GM12878 (cell line): ENCODE data around the gene ERCC5. TPM values are rescaled to one million over a fixed set of nuclear protein-coding genes. Genes with fewer than 3 reads are reported as not detected.

Experiments used
- ATAC-seq: fragments of 200-7000 bp; cut with Tn5 transposase; 3 replicates; pipeline ENCODE4 v1.9.1; 2020; ENCODE audit warnings: mild to moderate bottlenecking, moderate library complexity
- Bru-seq: library from RNA; stranded (reverse); fragments of 400-500 nt; gene quantifications from one replicate; lab custom pipeline; 2021; lab: Mats Ljungman, UMichigan
- BruChase-seq, 2 experiments: library from RNA; stranded (reverse); fragments of 400-500 nt; gene quantifications; one replicate each; lab custom pipeline; 2021; lab: Mats Ljungman, UMichigan
- BruUV-seq: library from RNA; stranded (reverse); fragments of 400-500 nt; replicated peaks from 2 replicates; lab custom pipeline; 2021; lab: Mats Ljungman, UMichigan
- CTCF ChIA-PET: fragments of 300-600 bp; sonication (Branson Sonifier 250); formaldehyde crosslinking; extraction: SDS; loops from one replicate; lab custom pipeline; 2021; ENCODE audit warnings: inconsistent platforms; lab: Yijun Ruan, JAX
- POLR2A ChIA-PET: fragments of 350-600 bp; formaldehyde crosslinking; extraction: SDS; loops from one replicate; lab custom pipeline; 2021; ENCODE audit warnings: inconsistent platforms; lab: Charles Lee
- RAD21 ChIA-PET: fragments of 300-600 bp; sonication (Branson Sonifier 250); formaldehyde crosslinking; loops from one replicate; lab custom pipeline; 2023; ENCODE audit warnings: antibody characterized with exemption; ENCODE audit not compliant: unreplicated experiment; lab: Charles Lee
- SMC1A ChIA-PET: fragments of 300-600 bp; sonication (Branson Sonifier 250); formaldehyde crosslinking; loops from one replicate; lab custom pipeline; 2023; ENCODE audit not compliant: unreplicated experiment, uncharacterized antibody; lab: Charles Lee
- DNase-seq: peaks from one replicate; pipeline ENCODE4 v3.0.0-alpha.2; 2011; ENCODE audit warnings: low read depth, low spot score
- FAIRE-seq: peaks from 3 replicates; lab custom pipeline; 2011; peaks lifted over from hg19 to GRCh38; lab: Jason Lieb, UNC
- H2AFZ ChIP-seq: 2 replicates; pipeline ENCODE4 v1.6.0; 2011; ENCODE audit warnings: low read depth, low read length, control low read depth; ENCODE audit not compliant: control insufficient read depth
- H3K27ac ChIP-seq: 2 replicates; pipeline ENCODE4 v1.5.1; 2011; ENCODE audit warnings: control low read depth; ENCODE audit not compliant: control insufficient read depth, insufficient read depth
- H3K27me3 ChIP-seq, 2 experiments: replicated peaks in 1 of 2; 2 replicates each; pipeline versions ENCODE4 v1.6.0 to v1.6.1; 2011; ENCODE audit warnings: low read length in 1 of 2; ENCODE audit not compliant: control insufficient read depth in 2 of 2, insufficient read depth in 2 of 2
- H3K36me3 ChIP-seq, 2 experiments: 2 replicates each; pipeline ENCODE4 v1.5.1; 2011; ENCODE audit warnings: low read length in 1 of 2; ENCODE audit not compliant: control insufficient read depth in 2 of 2, insufficient read depth in 2 of 2
- H3K4me1 ChIP-seq: 2 replicates; pipeline ENCODE4 v1.6.1; 2011; ENCODE audit warnings: mild to moderate bottlenecking, low read length, moderate library complexity, mixed read lengths; ENCODE audit not compliant: control insufficient read depth, insufficient read depth
- H3K4me2 ChIP-seq: 2 replicates; pipeline ENCODE4 v1.6.0; 2011; ENCODE audit warnings: control low read depth; ENCODE audit not compliant: control insufficient read depth, insufficient read depth
- H3K4me3 ChIP-seq: fragments of 200-600 bp; sonication (generic); 2 replicates; pipeline ENCODE4 v1.5.1; 2016
- H3K79me2 ChIP-seq: 2 replicates; pipeline ENCODE4 v1.6.0; 2011; ENCODE audit warnings: low read length; ENCODE audit not compliant: control insufficient read depth, insufficient read depth
- H3K9ac ChIP-seq: 2 replicates; pipeline ENCODE4 v1.8.0; 2011; ENCODE audit warnings: low read length, control low read depth, mixed read lengths; ENCODE audit not compliant: control insufficient read depth, insufficient read depth
- H3K9me3 ChIP-seq: replicated peaks from 3 replicates; pipeline ENCODE4 v1.5.1; 2011; ENCODE audit warnings: mild to moderate bottlenecking, low read length; ENCODE audit not compliant: control insufficient read depth, insufficient read depth
- H4K20me1 ChIP-seq: 2 replicates; pipeline ENCODE4 v1.6.0; 2011; ENCODE audit not compliant: control insufficient read depth, insufficient read depth
- BRCA1 ChIP-seq: IDR thresholded peaks from 2 replicates; pipeline ENCODE4 v1.6.1; 2011; ENCODE audit warnings: low read depth, low read length, improper control_type of control experiment
- CEBPZ ChIP-seq: fragments of 150-350 bp; IDR thresholded peaks from 2 replicates; pipeline ENCODE4 v1.6.1; 2016; ENCODE audit warnings: low read depth, low read length
- HCFC1 ChIP-seq: fragments of 150-350 bp; IDR thresholded peaks from 2 replicates; pipeline ENCODE4 v1.6.1; 2014; ENCODE audit warnings: low read length
- IRF3 ChIP-seq: fragments of 450-650 bp; IDR thresholded peaks from 2 replicates; pipeline ENCODE4 v1.6.1; 2014; ENCODE audit warnings: mild to moderate bottlenecking
- MEF2B ChIP-seq: fragments of 450-650 bp; IDR thresholded peaks from 2 replicates; pipeline ENCODE4 v1.6.1; 2018; ENCODE audit warnings: mild to moderate bottlenecking, moderate library complexity; ENCODE audit not compliant: partially characterized antibody, poor library complexity, severe bottlenecking
- MXI1 ChIP-seq: fragments of 150-350 bp; IDR thresholded peaks from 2 replicates; pipeline ENCODE4 v1.6.1; 2011; ENCODE audit warnings: low read depth, mild to moderate bottlenecking, inconsistent platforms, low read length, improper control_type of control experiment
- NKRF ChIP-seq: fragments of 450-650 bp; conservative IDR thresholded peaks from 2 replicates; pipeline ENCODE4 v1.6.1; 2017; ENCODE audit warnings: mild to moderate bottlenecking, moderate library complexity
- NRF1 ChIP-seq: conservative IDR thresholded peaks from 2 replicates; pipeline ENCODE4 v1.6.1; 2011; ENCODE audit warnings: mild to moderate bottlenecking, low read depth, low read length, improper control_type of control experiment
- RCOR1 ChIP-seq: conservative IDR thresholded peaks from 2 replicates; pipeline ENCODE4 v1.6.1; 2012; ENCODE audit warnings: low read depth, low read length, improper control_type of control experiment
- ZNF274 ChIP-seq: IDR thresholded peaks from one replicate; pipeline ENCODE4 v1.8.0; 2011; ENCODE audit not compliant: insufficient read length, insufficient read depth
- WGBS: methylation state at CpG from one replicate; pipeline ENCODE4 v1.1.6; 2016; ENCODE audit warnings: low lambda C conversion rate; ENCODE audit not compliant: insufficient replicate concordance, insufficient coverage; ENCODE audit errors: missing lambda C conversion rate; 5-methylcytosine and 5-hydroxymethylcytosine counted together
- in situ Hi-C: fragments of 300-500 bp; cut with MboI; formaldehyde crosslinking; loops from 9 replicates; pipeline ENCODE4 v1.14.3; 2018; ENCODE audit warnings: mixed read lengths
- intact Hi-C: fragments of 100-400 bp; cut with micrococcal nuclease; formaldehyde crosslinking; loops from one replicate; pipeline ENCODE4 v1.14.2; 2022; ENCODE audit not compliant: unreplicated experiment
- long read RNA-seq, 2 experiments: library from polyadenylated mRNA; unstranded; transcript quantifications; one replicate each; pipeline ENCODE4 v2.0.0, GENCODE V29; 2019 to 2020
- polyA minus RNA-seq, 3 experiments: library from RNA; depleted of rRNA, polyadenylated mRNA; stranded (reverse); fragments of >200 nt; gene quantifications; 2 replicates each; pipeline ENCODE4 v1.2.3, GENCODE V29; 2011
- polyA plus RNA-seq, 11 experiments: library from polyadenylated mRNA; depleted of rRNA in 4 of 11; unstranded in 6 of 11; stranded (reverse) in 5 of 11; fragments of >200 nt; fragmentation: Nextera tagmentation in 4 of 11; fragmentation: Illumina TruSeq in 1 of 11; extraction: Ambion mirVana in 4 of 11; extraction: Trizol in 1 of 11; gene quantifications; 1 replicate in 1 of 11; 2 replicates in 10 of 11; pipeline versions ENCODE4 v1.2.1 to v1.2.3, GENCODE V29; 2011 to 2016; ENCODE audit warnings: inconsistent platforms in 2 of 11, missing spikeins in 2 of 11, low read depth in 1 of 11
- total RNA-seq, 4 experiments: library from RNA; depleted of rRNA in 3 of 4; stranded (reverse); fragments of >200 nt in 3 of 4; fragmentation: Illumina TruSeq in 1 of 4; extraction: Trizol in 1 of 4; gene quantifications; 2 replicates each; pipeline versions ENCODE4 v1.2.1 to v1.2.3, GENCODE V29; 2013 to 2021

The ERCC5 gene
- total RNA-seq (2013; cell fraction: nucleolus; rRNA removed), result 108 and 114 TPM in 2 replicates
- total RNA-seq (2014; rRNA removed) (42.0 and 53.0 TPM in 2 replicates), total RNA-seq (2014; rRNA removed; fragmentation: Illumina TruSeq; extraction: Trizol) (58.9 and 62.8 TPM in 2 replicates), total RNA-seq (2021) (38.6 and 39.1 TPM in 2 replicates), polyA plus RNA-seq (2011; rRNA removed) (44.5 and 58.3 TPM in 2 replicates), polyA plus RNA-seq (2014; fragmentation: Illumina TruSeq; extraction: Trizol) (59.2 and 67.2 TPM in 2 replicates), polyA plus RNA-seq (2014; fragmentation: Nextera tagmentation; extraction: Ambion mirVana) (10 to 100 TPM; 11.7 to 24.3 TPM), polyA plus RNA-seq (2014; rRNA removed) (43.9 and 47.0 TPM in 2 replicates), polyA plus RNA-seq (2016; fragmentation: Nextera tagmentation; extraction: Ambion mirVana) (10 to 100 TPM; 38.3 to 41.2 TPM), polyA minus RNA-seq (2011; rRNA and poly(A)+ RNA removed) (21.5 and 22.9 TPM in 2 replicates), Bru-seq, nascent RNA (percentile 85 among the genes with signal in this experiment), BruChase-seq, experiment 1, labeled RNA remaining after a 6-hour chase (percentile 79 among the genes with signal in this experiment), BruChase-seq, experiment 2, labeled RNA remaining after a 2-hour chase (percentile 89 among the genes with signal in this experiment)
- polyA plus RNA-seq (2011; ENCODE audit: low read depth), result 18.9 TPM
- 20.4 and 24.8 TPM in 2 replicates for polyA plus RNA-seq (2011; cell fraction: cytosol; rRNA removed)
- 78.2 and 96.2 TPM in 2 replicates for polyA plus RNA-seq (2011; cell fraction: nucleus; rRNA removed)
- 30.0 and 48.1 TPM in 2 replicates for polyA plus RNA-seq (2012)
- 14.2 and 18.8 TPM in 2 replicates for polyA minus RNA-seq (2011; cell fraction: cytosol; rRNA and poly(A)+ RNA removed)
- polyA minus RNA-seq (2011; cell fraction: nucleus; rRNA and poly(A)+ RNA removed), result 43.6 and 49.2 TPM in 2 replicates
- long read RNA-seq, experiment 1, full-length matches to known transcripts, result 9 of 14 reads
- long read RNA-seq, experiment 1, partial matches to known transcripts, result 4 of 14 reads
- long read RNA-seq, experiment 1, other reads (novel, unspliced or antisense), result 1 of 14 reads
- long read RNA-seq, experiment 2, full-length matches to known transcripts, result 39 of 125 reads
- long read RNA-seq, experiment 2, partial matches to known transcripts, result 69 of 125 reads
- long read RNA-seq, experiment 2, other reads (novel, unspliced or antisense), result 17 of 125 reads

GRCh38 chr13:102845630-102846260 lies at the start of gene ERCC5:
Gene ERCC5 (plus strand): TSS chr13:102846032. CDS start chr13:102846267, 235 bp downstream.
- H3K4me3 ChIP-seq, result peak within 1 kb of the TSS; percentile 98
- peak; percentile 87 for FAIRE-seq
- no TSS peak for BruUV-seq
- no peaks in the 10 kb centered on the region for H3K9me3 ChIP-seq
- no peaks in the 10 kb centered on the region for H3K27me3 ChIP-seq
- H3K36me3 ChIP-seq, result peaks cover 0 to 4% of the 10 kb centered on the region in 2 experiments; a peak in 2 of 4 replicates
- peaks cover 51% of the 10 kb centered on the region for H3K79me2 ChIP-seq
- ChIA-PET RAD21 (interaction anchor here (0.7 to 3.6 kb wide), 10 partner anchors 25 to 263 kb away, joined by 3 to 32 read pairs (median 6); partner anchors contain the start of genes TEX30 and TPP2), POLR2A (interaction anchor here (0.5 to 4.8 kb wide), 8 partner anchors 28 to 278 kb away, joined by 3 to 81 read pairs (median 3); partner anchors contain the start of gene TPP2), CTCF (interaction anchor here (0.8 to 5.4 kb wide), 14 partner anchors 8 to 266 kb away, joined by 3 to 106 read pairs (median 5); partner anchors contain the start of genes BIVM, POGLUT2 and TPP2), SMC1A (interaction anchor here (0.9 to 3.0 kb wide), 13 partner anchors 10 to 290 kb away, joined by 3 to 53 read pairs (median 4); partner anchors contain the start of gene TPP2)
- H4K20me1 ChIP-seq, result no peaks in the 10 kb centered on the region
- H3K4me1 ChIP-seq, result peaks cover 3% of the 10 kb centered on the region; the same call in 1 of the 2 replicates
- H3K9ac ChIP-seq, result peak within 1 kb of the TSS; percentile 98
- peak within 1 kb of the TSS; percentile 96 for H3K4me2 ChIP-seq
- intact Hi-C loops, result loop anchor here (1.0 to 5.0 kb wide), 5 partner anchors 45 to 253 kb away; partner anchors contain the start of genes TEX30 and TPP2
- peak within 1 kb of the TSS; percentile 54 for H2AFZ ChIP-seq
- peak; percentile 93 for ATAC-seq
- H3K27ac ChIP-seq, result peak within 1 kb of the TSS; percentile 96
- DNase-seq, result peak; percentile 90
- in situ Hi-C loops, result loop anchor here (5.0 kb wide), 1 partner anchor 248 kb away; the partner anchor contains the start of gene TPP2
- 1% methylated on average over 49 of the region's 49 CpGs for WGBS
- no peak for TF ChIP-seq BRCA1
- TF ChIP-seq IRF3, result no peak
- TF ChIP-seq HCFC1, result peak; percentile 82
- no peak for TF ChIP-seq ZNF274
- TF ChIP-seq NKRF, result 0 out of 2 replicates have a peak, but pooled peaks have one; percentile 69
- TF ChIP-seq CEBPZ, result no peak
- TF ChIP-seq NRF1, result no peak
- TF ChIP-seq MXI1, result peak; percentile 95
- TF ChIP-seq MEF2B, result no peak
- TF ChIP-seq RCOR1, result 0 out of 2 replicates have a peak, but pooled peaks have one; percentile 21
